ENCODE data around the gene YPEL5.

GRCh38 chr2:30177956-30178355 is 31.1 kb downstream of the YPEL5 start:
- TF ChIP-seq CTCF (IDR thresholded peaks at IDR 0.05) = no peak
- no peak for TF ChIP-seq POLR2A (IDR thresholded peaks at IDR 0.05)
- TF ChIP-seq POLR2AphosphoS5 (IDR thresholded peaks at IDR 0.05) = peak in 1 of 2 donors; percentile 12

Measured in upper lobe of left lung (tissue), 4 donors.